KOPT-K1 (cell line): ENCODE data around the gene ZNF789.
"Not testable (repeated sequence)": the region's sequence is repeated elsewhere in the genome, so short reads cannot be mapped to it uniquely, and the experiment has no call there.

ENCODE experiments used
- H3K27ac ChIP-seq: fragments of 200-600 bp; sonication (generic); 2 replicates; pipeline ENCODE4 v1.5.1; 2016; ENCODE audit warnings: antibody characterized with exemption, mild to moderate bottlenecking, low read depth, low read length; ENCODE audit not compliant: poor library complexity, severe bottlenecking
- H3K36me3 ChIP-seq: fragments of 200-600 bp; sonication (generic); 2 replicates; pipeline ENCODE4 v1.5.1; 2017; ENCODE audit warnings: antibody characterized with exemption, mild to moderate bottlenecking, low read length, moderate library complexity; ENCODE audit not compliant: insufficient read depth
- H3K9me3 ChIP-seq: fragments of 200-600 bp; sonication (generic); 2 replicates; pipeline ENCODE4 v1.5.1; 2017; ENCODE audit warnings: antibody characterized with exemption, low read length, mild to moderate bottlenecking; ENCODE audit not compliant: insufficient read depth, poor library complexity, severe bottlenecking

The ZNF789 gene

DNA sequence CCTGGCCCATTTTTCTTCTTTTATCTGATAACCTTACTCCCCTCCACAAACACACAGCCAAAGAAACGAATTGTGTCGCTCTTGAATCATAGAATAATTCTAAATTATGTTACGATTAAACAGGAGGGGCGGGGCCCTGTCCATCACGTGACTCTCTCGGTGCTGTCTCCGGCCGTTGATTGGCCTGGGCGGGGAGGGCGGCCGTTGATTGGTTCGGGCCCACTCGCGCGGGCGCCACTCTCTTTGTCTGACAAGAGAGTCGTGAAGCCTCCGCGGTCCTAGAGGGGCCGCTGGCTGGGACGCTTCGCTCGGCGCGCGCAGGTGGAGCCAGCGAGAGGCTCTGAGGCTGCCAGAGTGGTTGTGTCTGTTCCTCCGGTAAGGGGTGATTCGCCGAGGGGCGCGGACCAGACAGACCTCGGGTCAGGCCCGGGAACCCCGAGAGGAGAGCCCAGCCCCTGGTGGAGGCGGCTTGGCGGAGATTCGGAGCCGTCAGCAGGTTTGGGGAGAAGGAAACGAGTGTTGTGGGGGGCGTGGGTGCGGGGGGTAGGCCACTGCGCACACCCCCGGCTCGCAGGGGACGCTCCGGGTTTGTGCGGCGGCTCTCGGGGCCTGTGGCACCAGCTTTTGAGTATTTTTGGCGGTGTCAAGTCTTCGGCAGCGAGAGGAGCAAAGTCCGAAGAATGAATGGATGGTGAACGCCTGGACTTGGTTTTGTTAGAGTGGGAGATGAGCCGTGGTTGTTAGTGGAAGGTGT, at the start of gene ZNF789:
Gene ZNF789, plus strand, starts transcription at position 330 of the 754 bp plus-strand sequence. CDS start 3,567 bp downstream, outside the sequence.
- H3K27ac ChIP-seq = peak within 1 kb of the TSS; percentile 68
- peaks cover 26% of the 10 kb centered on the region for H3K36me3 ChIP-seq
- H3K9me3 ChIP-seq = no peaks in the 10 kb centered on the region

DNA sequence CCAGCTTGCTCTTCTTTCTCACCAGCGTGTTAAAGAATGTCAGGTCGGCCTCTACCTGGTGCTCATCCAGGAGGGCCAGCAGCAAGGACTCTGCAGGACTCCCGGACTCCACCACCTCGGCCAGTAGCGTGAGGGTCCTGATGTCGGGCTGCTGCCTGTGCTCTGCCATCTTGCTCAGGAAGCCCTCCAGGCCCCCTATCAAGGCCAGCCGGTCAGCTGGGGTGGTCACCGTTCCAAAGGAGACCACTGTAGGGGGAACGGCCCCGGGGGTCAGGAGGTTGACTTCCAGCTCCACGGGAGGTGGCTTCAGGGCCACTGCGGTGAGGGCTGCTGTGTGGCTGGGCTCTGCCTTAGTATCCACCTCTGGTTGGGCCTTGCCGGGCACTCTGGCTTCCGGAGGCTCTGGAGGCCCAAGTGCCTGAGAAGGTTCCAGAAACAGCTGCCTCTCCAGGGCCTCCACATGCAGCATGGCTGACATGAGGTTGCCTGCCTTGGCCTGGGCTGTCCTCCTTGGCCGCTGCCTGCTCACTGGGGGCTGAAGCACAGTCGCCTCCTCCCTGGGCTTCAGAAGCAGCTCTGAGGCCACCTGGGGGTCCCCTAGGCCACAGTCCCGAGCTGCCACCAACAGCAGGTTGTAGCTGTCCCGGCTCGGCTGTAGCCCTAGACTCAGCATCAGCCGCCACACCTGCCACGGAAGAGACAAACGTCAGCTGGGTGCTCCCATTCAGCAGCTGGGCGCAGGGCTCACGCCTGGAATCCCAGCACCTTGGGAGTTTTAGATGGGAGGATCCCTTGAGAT, 47.6 kb upstream of the ZNF789 start:
- H3K27ac ChIP-seq = no peak overlapping the region
- peaks cover 80% of the 10 kb centered on the region for H3K36me3 ChIP-seq
- no peaks in the 10 kb centered on the region for H3K9me3 ChIP-seq

DNA sequence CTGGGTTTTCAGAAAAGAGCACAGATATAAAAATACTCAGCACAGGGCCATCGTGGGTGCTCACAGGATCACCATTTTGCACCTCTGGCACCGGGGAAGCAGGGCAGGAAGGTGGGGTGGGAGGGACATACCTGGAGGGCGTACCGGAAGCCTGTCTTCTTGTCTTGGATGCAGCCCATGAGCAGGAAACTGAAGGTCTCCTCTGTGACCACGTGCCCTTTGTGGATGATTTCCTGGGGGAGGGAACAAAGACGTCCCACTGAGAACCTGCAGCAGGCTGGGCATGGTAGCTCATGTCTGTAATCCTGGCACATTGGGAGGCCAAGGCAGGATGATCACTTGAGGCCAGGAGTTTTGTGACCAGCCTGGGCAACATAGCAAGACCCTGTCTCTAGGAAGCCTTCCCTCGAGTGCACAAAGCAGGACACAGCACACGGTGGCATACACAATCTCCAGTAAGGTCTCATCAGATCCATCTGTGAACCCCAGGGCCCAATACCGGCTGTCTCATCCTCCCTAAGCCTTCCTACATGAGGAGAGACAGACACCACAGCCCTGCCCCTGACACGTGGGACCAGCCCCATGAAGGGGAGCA, 43.6 kb upstream of the ZNF789 start:
- Histone ChIP-seq H3K27ac (peak overlapping the region; percentile 37), H3K9me3 (no peaks in the 10 kb centered on the region), H3K36me3 (peaks cover 72% of the 10 kb centered on the region)

DNA sequence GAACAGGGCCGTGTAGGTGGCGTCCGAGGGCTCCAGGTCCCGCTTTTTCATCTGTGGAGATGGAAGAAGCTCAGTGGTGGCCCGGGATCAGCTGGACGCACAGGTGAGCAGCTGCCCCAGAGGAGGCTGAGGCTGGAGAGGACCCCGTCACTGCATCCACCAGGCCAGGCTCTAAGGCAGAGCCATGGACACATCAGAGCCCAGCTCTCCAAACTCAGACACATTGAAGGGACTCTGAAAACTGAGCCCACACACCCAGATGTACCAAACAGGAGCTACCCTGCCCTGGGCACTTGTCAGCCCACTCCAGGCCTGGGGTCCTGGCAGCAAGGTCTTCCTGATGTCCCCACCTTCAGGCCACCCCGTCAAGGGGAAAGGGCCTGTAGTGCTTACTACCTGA, 42.9 kb upstream of the ZNF789 start:
- no peaks in the 10 kb centered on the region for H3K9me3 ChIP-seq
- H3K27ac ChIP-seq = peak overlapping the region; percentile 37
- peaks cover 72% of the 10 kb centered on the region for H3K36me3 ChIP-seq

DNA sequence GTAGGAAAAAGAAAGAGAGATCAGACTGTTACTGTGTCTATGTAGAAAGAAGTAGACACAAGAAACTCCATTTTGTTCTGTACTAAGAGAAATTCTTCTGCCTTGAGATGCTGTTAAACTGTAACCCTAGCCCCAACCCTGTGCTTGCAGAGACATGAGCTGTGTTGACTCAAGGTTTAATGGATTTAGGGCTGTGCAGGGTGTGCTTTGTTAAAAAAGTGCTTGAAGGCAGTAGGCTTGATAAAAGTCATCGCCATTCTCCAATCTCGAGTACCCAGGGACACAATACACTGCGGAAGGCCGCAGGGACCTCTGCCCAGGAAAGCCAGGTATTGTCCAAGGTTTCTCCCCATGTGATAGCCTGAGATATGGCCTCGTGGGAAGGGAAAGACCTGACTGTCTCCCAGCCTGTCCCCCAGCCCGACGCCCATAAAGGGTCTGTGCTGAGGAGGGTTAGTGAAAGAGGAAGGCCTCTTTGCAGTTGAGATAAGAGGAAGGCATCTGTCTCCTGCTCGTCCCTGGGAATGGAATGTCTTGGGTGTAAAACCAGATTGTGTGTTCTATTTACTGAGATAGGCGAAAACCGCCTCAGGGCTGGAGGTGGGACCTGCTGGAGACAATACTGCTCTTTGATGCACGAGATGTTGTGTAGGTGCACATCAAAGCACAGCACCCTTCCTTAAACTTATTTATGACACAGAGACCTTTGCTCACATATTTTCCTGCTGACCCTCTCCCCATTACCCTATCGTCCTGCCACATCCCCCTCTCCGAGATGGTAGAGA, 40.7 kb upstream of the ZNF789 start:
- H3K9me3 ChIP-seq, H3K27ac ChIP-seq: not testable (repeated sequence)
- peaks cover 63% of the 10 kb centered on the region for H3K36me3 ChIP-seq

DNA sequence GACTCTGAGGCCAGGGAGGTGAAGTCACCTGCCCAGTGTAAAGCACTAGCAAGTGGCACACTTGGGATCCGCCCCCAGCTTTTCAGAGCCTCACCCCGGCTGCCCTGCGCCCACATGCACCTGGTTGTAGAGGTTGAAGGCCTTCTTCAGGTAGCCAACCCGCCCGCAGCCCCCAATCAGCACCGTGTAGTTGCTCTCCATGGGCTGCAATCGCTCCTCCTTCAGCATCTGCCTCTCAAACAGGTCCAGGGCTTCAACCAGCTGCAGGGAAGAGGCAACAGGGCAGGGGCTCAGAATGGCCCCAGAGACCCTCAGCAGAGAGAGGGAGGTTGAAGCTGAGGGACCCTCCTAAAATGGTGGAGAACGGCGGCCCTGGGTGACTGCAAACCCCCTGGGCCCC, 39.5 kb upstream of the ZNF789 start:
- H3K9me3 ChIP-seq = no peaks in the 10 kb centered on the region
- H3K27ac ChIP-seq = no peak overlapping the region
- peaks cover 63% of the 10 kb centered on the region for H3K36me3 ChIP-seq

DNA sequence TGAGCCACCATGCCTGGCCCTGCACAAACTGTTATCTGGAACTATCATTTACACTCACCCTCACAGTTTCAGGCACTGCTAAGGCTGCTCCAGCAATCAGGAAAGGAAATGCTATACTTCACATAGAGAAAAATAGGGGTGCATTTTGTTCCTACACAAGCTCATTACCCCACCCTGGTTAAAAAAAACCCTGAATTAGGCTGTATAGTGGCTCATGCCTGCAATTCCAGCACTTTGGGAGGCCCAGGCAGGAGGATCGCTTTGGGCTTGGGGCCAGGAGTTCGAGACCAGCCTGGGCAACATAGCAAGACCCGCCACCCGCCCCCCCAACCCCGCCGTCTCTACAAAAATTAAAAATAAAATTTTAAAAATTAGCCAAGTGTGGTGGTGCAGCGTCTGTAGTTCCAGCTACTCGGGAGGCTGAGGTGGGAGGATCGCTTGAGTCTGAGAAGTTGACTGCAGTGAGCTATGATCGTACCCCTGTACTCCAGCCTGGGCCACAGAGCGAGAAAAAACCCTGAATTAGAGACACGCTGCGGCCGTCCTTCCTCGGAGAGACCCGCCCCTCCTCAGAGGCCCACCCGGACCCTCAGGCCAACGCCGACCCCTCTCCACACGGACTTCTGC, 34.6 kb upstream of the ZNF789 start:
- H3K36me3 ChIP-seq = peaks cover 48% of the 10 kb centered on the region
- H3K27ac ChIP-seq = peak overlapping the region; percentile 82

DNA sequence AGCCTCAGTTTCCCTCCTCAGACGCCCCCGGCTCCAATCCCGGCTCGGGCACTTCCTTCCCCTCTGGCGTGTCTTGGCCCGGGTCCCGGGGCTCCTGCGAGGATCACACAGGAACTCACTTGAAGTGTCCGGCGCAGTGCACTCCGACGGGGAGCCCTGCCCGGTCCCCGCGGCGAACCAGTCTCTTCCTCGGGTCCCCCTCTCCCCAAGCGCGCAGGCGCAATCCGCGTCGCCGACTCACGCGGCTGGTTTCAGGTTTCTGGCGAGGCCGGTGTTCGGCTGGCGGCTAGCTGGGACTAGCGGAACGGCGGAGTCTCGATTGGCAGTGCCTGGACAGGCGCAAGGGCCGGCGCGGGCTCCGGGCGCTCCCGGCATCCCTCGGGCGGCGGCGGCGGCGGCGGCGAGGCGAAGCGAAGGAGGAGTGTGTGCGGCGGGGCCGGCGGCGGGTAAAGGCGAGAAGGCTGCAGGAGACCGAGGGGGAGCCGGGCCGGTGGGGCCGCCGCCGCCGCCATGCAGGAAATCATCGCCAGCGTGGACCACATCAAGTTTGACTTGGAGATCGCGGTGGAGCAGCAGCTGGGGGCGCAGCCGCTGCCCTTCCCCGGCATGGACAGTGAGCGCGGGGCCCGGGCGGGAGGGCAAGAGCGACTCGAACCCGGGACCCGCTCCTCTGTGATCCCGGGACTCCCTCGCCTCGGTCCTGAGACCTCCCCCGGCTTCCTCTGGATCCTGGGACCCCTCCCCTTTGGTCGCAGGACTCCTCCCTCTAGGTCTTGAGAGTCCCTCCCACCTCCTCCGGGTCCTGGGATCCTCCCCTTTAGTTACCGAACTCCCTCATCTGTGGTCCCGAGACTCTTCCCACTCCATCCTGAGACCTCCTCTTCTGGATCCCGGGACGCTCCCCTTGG, 33.9 kb upstream of the ZNF789 start, which contains the start of the genes CPSF4 and PTCD1:
Gene CPSF4, plus strand, starts transcription at position 371 of the 908 bp plus-strand sequence. Its CDS starts 140 bp downstream, at position 511.
Gene PTCD1, minus strand, starts transcription at position 226 of the 908 bp plus-strand sequence. CDS start 3,556 bp downstream, outside the sequence.
- Histone ChIP-seq H3K9me3 (no peaks in the 10 kb centered on the region), H3K36me3 (peaks cover 48% of the 10 kb centered on the region), H3K27ac (peak within 1 kb of the TSS; percentile 82)

More for the DNA sequence above, 34.6 kb upstream of the ZNF789 start:
- no peaks in the 10 kb centered on the region for H3K9me3 ChIP-seq

DNA sequence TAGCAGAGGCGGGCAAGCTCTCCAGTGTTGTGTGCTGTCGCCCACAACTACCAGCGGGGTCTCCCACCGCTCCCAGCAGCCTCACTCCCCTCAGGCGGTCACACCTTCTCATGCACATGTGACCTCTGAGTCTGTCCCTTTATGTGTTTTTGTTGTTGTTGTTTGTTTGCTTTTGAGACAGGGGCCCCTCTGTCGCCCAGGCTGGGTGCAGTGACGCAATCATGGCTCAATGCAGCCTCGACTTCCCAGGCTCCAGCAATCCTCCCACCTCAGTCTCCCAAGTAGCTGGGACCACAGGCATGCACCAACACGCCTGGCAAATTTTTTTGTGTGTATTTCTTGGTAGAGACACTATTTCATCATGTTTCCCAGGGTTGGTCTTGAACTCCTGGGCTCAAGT, 32.5 kb upstream of the ZNF789 start:
- H3K9me3 ChIP-seq = no peaks in the 10 kb centered on the region
- no peak overlapping the region for H3K27ac ChIP-seq
- H3K36me3 ChIP-seq = peaks cover 48% of the 10 kb centered on the region

DNA sequence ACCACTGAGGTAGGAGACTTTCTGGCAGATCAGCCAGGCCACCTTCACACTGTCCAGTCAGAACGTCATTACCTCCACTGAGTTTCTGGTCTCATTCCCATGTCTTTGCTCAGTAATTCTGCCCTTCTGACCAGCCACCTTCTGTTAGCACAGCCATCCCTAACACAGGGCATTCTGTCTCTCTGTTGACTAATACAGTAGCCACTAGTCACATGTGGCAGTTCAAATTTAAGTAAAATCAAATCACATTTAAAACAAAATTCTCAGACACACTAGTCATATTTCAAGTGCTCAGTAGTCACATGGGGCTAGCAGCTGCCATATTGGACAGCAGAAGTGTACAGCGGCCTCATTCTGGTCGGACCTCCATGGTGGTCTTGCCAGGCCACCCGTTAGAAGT, 26.6 kb upstream of the ZNF789 start:
- Histone ChIP-seq H3K36me3 (peaks cover 99% of the 10 kb centered on the region), H3K9me3 (no peaks in the 10 kb centered on the region), H3K27ac (no peak overlapping the region)

DNA sequence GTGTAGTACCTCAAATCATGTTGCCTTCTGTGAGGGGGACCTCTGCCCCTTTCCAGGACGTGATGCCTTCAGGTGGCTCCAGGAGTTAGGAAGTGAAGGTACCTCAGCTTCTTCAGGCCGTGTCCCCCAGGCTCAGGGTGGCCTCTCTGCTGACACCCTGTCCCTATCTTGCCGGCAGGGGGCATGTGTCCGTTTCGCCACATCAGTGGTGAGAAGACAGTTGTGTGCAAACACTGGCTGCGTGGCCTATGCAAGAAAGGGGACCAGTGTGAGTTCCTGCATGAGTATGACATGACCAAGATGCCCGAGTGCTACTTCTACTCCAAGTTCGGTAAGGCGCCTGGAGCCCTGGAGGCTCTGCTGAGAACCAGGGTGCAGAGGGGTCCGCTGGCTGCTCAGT, 24.7 kb upstream of the ZNF789 start:
- no peak overlapping the region for H3K27ac ChIP-seq
- no peaks in the 10 kb centered on the region for H3K9me3 ChIP-seq
- H3K36me3 ChIP-seq = peaks cover 99% of the 10 kb centered on the region

DNA sequence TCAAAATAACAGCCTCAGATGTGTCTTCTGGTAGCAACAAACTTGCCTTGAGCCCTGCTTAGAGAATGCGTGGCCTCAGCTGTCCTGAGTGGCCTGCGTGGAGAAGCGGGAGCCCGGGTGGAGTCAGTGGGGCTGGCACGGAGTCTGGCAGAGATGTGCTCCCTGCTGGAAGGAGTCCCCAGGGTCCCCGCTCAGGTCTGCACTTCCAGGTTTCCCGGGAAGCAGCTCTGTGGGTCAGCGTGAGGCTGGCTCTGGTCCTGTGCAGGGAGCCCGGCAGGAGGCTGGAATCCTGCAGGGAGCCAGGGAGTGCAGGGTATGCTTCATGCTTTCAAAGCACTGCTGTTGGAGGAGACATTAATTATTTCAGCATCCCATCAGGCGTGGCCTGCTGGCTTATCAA, 23.8 kb upstream of the ZNF789 start:
- Histone ChIP-seq H3K36me3 (peaks cover 99% of the 10 kb centered on the region), H3K9me3 (no peaks in the 10 kb centered on the region), H3K27ac (no peak overlapping the region)

DNA sequence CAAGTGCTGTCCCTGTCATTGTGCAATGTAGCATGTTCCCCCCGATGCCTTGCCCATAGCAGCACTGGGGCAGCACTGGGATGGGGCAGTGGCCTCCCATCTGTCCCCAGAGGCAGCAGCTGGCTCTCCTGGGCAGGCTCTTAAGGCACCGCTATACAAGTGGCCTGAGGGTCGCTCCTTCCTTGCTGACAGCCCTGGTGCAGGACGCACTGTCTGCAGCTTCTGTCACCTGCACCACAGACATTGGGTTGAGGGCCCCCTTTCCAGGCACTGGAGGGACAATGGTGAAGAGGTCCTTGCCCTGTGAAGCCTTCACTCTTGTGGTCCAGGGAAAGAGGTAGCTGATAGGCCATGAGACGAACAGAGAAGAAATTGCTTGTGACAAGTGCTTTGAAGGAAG, 23.4 kb upstream of the ZNF789 start:
- no peak overlapping the region for H3K27ac ChIP-seq
- peaks cover 99% of the 10 kb centered on the region for H3K36me3 ChIP-seq
- no peaks in the 10 kb centered on the region for H3K9me3 ChIP-seq
